Measurements from ENCODE around the gene CCDC187.

CCDC187 gene

DNA sequence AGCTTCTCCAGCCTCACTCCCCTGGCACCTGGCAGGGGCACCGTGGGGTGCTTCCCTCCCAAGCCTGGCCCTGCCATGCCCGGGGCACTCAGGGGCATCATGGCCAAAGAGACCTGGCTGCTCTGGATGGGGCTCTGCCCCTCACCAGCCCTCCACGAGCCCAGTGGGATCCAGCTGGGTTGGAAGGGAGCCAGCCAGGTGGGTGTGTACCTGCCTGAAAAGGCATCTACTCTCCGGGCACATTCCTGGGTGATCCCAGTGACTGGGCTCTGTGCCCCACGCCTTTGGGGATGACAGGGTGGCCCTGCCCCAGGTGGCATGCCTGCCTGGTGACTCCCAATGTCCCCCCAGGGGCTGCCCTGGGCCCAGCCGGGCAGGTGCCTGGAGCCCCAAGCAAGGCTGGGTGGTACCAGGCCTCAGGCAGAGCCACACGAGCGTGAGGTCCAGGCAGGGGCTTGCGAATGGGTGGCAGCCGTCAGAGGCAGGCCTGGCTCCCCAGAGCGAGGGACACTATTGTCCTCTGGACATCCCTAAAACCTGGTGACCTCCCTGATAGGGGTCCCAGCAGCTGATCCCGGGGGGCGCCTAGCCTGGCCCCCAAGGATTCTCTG lies 24.2 kb upstream of the CCDC187 start:
- intact Hi-C loops (cut with DNase I; ENCODE audit: low total_unique reads): no loop called here
- H3K36me3 ChIP-seq: peaks cover 0 to 10% (median 0%) of the 10 kb centered on the region in 3 donors

DNA sequence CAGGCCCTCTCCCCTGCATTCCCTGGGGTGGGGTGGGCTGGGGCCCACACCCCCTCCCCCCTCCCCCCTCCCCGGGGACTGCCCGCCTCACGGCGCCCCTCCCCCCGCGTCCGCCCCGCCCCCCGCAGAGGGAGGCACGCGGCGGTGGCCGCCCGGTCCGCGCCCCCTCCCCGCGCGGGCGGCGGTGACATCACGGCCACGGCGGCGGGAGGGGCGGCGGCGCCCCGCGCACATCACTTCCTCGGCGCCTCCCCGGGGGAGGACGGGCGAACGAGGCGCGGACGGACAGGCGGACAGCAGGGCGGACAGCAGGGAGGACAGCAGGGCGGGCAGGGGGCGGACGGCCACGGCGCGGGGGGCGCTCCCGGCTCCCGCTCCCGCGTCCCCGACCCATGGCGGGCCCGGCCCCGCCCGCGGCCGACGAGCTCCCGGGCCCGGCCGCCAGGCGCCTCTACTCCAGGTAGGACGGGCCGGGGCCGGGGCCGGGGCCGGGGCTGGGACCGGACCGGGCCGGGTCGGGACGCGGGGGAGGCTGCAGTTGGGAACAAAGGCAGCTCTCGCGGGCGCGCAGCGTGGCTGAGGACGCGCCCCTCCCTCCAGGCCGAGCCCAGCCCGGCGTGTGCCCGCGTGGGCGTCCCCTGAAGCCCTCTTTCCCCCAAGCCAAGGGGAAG lies 23.5 kb upstream of the CCDC187 start, which contains the start of gene GPSM1:
GPSM1 (plus strand) TSS at position 236 of the 671 bp plus-strand sequence; CDS start at position 393, 157 bp downstream.
- peaks cover 3 to 35% (median 32%) of the 10 kb centered on the region in 4 donors for H3K4me1 ChIP-seq
- peak within 1 kb of the TSS; percentile 62 to 87 for H3K4me3 ChIP-seq
- peak within 1 kb of the TSS; percentile 73 to 81 for H3K27ac ChIP-seq
- TF ChIP-seq, protein P1, sequence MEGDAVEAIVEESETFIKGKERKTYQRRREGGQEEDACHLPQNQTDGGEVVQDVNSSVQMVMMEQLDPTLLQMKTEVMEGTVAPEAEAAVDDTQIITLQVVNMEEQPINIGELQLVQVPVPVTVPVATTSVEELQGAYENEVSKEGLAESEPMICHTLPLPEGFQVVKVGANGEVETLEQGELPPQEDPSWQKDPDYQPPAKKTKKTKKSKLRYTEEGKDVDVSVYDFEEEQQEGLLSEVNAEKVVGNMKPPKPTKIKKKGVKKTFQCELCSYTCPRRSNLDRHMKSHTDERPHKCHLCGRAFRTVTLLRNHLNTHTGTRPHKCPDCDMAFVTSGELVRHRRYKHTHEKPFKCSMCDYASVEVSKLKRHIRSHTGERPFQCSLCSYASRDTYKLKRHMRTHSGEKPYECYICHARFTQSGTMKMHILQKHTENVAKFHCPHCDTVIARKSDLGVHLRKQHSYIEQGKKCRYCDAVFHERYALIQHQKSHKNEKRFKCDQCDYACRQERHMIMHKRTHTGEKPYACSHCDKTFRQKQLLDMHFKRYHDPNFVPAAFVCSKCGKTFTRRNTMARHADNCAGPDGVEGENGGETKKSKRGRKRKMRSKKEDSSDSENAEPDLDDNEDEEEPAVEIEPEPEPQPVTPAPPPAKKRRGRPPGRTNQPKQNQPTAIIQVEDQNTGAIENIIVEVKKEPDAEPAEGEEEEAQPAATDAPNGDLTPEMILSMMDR (IDR thresholded peaks at IDR 0.05): no peak
- DNase-seq: peak in 1 of 2 donors; percentile 61
- H3K27me3 ChIP-seq: no peaks in the 10 kb centered on the region
- H3K9me3 ChIP-seq: no peaks in the 10 kb centered on the region
- intact Hi-C loops (cut with DNase I; ENCODE audit: low total_unique reads): no loop called here
- H3K36me3 ChIP-seq: peaks cover 0 to 10% (median 0%) of the 10 kb centered on the region in 3 donors

More for the DNA sequence above, 24.2 kb upstream of the CCDC187 start:
- no peaks in the 10 kb centered on the region for H3K27me3 ChIP-seq
- H3K4me3 ChIP-seq: peak overlapping the region; percentile 62 to 87
- no peak for DNase-seq
- TF ChIP-seq, protein P1 (IDR thresholded peaks at IDR 0.05): no peak
- H3K4me1 ChIP-seq: peaks cover 3 to 35% (median 32%) of the 10 kb centered on the region in 4 donors
- peak overlapping the region; percentile 73 to 81 for H3K27ac ChIP-seq
- no peaks in the 10 kb centered on the region for H3K9me3 ChIP-seq

GRCh38 chr9:136326761-136327303 lies 22.9 kb upstream of the CCDC187 start:
- TF ChIP-seq, protein P1 (IDR thresholded peaks at IDR 0.05): no peak
- Histone ChIP-seq H3K27ac (peak overlapping the region; percentile 73 to 81), H3K9me3 (no peaks in the 10 kb centered on the region), H3K36me3 (peaks cover 0 to 4% (median 0%) of the 10 kb centered on the region in 3 donors), H3K4me3 (peak overlapping the region; percentile 62 to 87), H3K4me1 (peaks cover 3 to 35% (median 32%) of the 10 kb centered on the region in 4 donors), H3K27me3 (no peaks in the 10 kb centered on the region)
- intact Hi-C loops (cut with DNase I; ENCODE audit: low total_unique reads): no loop called here
- no peak for DNase-seq

GRCh38 chr9:136326061-136326760 lies 22.3 kb upstream of the CCDC187 start:
- no peak for DNase-seq
- Histone ChIP-seq H3K27ac (peak overlapping the region; percentile 73 to 81), H3K36me3 (no peaks in the 10 kb centered on the region), H3K4me3 (peak overlapping the region in 1 of 2 donors; percentile 87), H3K9me3 (no peaks in the 10 kb centered on the region), H3K4me1 (peaks cover 3 to 35% (median 32%) of the 10 kb centered on the region in 4 donors), H3K27me3 (no peaks in the 10 kb centered on the region)
- TF ChIP-seq, protein P1 (IDR thresholded peaks at IDR 0.05): no peak
- intact Hi-C loops (cut with DNase I; ENCODE audit: low total_unique reads): no loop called here

GRCh38 chr9:136325358-136325757 lies 21.5 kb upstream of the CCDC187 start:
- no peaks in the 10 kb centered on the region for H3K9me3 ChIP-seq
- no peaks in the 10 kb centered on the region for H3K27me3 ChIP-seq
- no peaks in the 10 kb centered on the region for H3K36me3 ChIP-seq
- peaks cover 3 to 35% (median 32%) of the 10 kb centered on the region in 4 donors for H3K4me1 ChIP-seq
- intact Hi-C loops (cut with DNase I; ENCODE audit: low total_unique reads): no loop called here
- TF ChIP-seq, protein P1 (IDR thresholded peaks at IDR 0.05): no peak
- no peak overlapping the region for H3K27ac ChIP-seq
- DNase-seq: no peak
- no peak overlapping the region for H3K4me3 ChIP-seq
